COLO829 (cell line): Measurements from ENCODE around the gene SHISAL1.
"Not testable (repeated sequence)": the region's sequence is repeated elsewhere in the genome, so short reads cannot be mapped to it uniquely, and the experiment has no call there.

Source experiments
- DNase-seq: peaks from one replicate; pipeline ENCODE4 v3.0.0; 2012; ENCODE audit warnings: low spot score

The SHISAL1 gene

DNA sequence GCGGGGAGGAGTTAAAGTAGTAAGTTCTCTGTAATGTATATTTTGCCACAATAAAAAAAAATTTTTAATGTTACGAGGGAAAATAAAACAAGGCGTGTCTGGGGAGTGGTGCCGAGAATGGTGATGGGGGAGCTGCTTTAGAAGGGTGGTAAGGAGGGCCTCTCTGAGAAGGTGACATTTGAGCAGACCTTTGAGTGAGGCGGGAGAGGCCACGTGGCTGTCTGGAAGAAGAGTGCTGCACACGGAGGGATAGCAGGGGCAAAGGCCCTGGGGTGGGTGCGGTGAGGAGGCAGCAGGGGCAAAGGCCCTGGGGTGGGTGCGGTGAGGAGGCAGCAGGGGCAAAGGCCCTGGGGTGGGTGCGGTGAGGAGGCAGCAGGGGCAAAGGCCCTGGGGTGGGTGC is 10.4 kb downstream of the SHISAL1 start:
- not testable (repeated sequence) for DNase-seq

DNA sequence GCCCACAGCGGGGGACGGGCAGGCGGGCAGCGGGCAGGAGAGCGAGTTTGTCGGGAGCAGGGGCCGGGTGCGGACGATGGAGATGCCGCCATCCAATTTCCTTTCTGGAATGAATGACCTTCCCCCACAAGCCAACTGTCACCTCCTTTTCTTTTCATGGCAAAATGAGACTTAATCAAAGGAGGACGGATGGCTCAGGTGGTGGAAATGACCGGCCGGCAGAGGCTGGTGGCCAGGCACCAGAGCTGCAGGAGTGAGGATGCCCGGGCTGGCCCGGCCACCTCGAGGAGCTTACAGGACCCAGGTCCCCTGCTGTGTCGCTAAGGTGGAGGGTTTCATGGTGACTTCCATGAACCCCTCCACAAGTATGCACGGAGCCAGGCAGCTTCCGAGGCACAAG is 11.7 kb downstream of the SHISAL1 start:
- DNase-seq: no peak

DNA sequence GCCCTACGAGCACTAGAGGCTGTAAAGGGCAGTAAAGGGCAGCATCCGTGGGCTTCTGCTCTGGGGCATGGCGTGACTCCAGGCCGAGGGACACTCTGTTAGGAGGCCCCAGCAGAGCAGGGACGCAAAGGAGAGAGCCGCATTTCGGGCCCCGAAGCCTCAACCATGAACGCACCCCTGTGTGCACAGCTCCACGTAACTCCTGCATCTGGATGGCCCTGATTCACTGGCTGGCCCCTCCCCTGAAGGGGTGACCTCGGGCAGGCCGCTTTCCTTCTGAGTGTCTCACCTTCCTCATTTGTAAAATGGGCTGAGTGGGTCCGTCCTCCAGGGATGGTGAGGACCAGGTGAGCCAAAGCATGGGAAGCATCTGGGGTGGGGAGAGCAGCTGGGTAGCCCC is 13.6 kb downstream of the SHISAL1 start:
- DNase-seq: no peak

DNA sequence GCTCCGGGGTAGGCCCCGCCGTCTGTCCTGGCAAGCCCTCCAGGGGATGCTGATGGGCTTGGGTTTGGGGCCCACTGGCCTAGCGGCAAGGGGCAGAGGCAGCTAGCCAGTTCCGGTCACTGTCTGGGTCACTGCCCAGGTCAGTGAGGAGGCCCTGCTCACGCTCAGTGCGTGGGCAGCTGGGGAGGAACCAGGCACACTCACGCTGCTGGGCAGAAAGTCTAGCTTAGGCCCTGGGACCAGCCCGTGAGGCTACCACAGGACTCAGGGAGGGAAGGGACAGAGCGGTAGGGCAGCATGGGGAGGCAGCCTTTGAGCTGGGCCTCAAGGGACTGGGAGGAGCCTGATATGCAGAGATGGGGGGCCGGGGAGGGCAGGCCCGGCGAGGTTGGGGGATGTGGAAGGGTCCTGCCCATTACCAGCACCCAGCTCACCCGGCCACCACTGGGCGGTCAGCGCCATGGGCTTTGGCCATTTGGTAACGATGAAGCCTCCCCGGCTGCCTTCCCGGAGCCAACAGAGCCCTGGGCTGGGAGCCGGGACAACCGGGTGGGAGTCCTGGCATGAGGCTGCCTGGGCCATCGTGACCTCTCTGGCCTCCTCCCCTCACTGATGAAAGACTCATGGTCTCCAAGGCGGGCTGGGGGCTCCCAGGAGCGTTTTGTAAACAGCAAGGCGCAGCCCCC is 14.2 kb downstream of the SHISAL1 start:
- no peak for DNase-seq

DNA sequence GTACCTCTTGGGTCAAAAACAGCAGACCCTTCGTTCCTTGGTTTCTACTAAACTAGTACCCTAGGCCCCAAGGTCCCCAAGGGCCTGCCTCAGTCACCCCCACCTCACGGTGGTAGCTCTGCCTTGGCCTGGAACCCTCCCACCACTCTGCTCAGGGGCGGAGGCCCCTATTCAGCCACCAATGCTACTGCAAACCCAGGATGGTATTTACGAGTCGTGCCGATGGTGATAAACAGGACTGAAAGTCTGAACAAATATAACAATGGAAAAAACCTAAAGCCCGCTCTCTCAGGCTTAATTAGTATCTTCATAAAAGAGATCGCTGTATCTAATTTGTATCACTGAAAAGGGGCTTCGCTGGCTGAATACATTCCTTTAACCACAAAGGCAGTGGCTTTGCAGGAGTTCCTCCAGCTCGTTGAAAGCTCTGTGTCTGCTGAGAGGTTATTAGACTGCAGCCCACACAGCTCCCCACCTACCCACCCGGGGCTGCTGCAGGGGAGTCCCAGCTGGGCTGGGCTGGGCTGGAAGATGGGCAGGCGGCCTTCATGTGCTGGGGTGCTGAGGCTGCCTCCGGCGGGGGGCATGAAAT is 15.2 kb downstream of the SHISAL1 start:
- DNase-seq: no peak

DNA sequence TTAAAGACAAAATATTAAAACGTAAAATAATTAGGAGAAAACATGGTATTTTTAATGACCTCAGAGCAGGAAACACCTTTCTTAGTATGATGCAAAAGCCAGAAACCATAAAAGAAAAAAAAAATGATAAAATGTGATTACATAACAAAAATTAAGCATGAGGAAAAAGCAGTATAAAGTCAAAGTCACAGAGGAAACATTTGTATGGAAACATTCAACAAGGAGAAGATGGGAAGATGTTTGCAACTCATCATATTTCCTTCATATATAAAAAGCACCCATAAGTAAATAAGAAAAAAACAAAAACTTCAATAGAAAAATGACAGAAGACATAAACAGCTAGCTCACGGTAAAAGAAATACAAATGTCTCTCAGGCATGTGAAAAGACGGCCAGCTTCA is 17.3 kb downstream of the SHISAL1 start:
- DNase-seq: no peak

DNA sequence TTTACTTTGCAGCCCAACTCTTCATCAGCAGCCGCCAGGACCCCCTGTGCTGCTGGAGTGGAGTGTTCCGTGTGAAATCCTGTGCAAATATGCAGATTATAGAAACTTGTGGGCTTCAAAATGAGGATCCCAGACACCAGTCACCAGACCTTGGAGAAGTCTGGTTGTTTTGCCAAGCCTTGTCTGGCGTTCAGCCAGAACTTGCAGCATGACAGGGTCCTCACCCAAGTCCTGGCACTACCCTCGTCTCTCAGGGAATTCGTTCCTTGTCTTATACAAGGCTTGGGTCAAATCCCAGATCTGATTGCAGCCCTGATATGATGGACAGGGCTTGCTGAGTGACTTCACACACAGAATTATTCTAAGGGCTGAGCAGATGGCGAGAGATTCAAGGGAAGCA is 18.9 kb downstream of the SHISAL1 start:
- no peak for DNase-seq

DNA sequence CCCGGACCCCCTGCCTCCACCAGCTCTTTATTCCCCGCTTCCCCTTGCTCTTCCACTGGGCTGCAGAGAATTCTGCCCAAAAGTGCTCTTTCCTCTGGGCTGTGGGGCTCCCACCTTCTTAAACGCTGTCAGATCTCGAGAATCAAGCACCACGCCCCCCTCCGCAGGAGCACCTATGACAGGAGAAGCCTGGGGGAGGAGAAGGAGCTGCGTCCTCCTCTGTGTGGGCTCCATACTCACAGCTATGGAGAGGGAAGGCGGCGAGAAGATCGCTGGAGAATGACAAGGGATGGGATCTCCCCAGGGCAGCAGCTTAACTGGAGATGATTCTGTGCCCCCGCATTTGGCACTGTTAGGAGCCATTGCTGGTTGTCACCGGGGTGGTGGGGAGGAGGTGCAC is 19.7 kb downstream of the SHISAL1 start:
- DNase-seq: no peak

DNA sequence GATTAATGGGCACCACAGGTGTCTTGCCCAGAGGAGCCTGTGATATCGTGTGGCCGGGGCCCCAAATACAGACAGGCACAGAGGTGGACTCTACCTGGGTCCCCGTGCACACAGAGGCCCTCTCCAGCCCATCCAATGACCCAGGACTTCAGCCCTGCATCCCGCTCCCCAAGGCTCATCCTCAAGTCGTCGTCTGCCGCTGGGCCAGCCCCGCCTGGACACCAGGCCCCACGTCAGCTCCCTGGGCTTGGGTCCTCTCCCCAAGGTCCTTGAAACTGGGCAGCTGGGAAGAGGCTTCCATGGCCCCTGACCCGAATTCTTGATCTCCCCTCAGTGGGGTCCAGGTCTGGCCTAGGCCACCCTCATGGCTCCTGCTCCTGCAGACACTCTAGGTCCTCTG is 20.2 kb downstream of the SHISAL1 start:
- no peak for DNase-seq

DNA sequence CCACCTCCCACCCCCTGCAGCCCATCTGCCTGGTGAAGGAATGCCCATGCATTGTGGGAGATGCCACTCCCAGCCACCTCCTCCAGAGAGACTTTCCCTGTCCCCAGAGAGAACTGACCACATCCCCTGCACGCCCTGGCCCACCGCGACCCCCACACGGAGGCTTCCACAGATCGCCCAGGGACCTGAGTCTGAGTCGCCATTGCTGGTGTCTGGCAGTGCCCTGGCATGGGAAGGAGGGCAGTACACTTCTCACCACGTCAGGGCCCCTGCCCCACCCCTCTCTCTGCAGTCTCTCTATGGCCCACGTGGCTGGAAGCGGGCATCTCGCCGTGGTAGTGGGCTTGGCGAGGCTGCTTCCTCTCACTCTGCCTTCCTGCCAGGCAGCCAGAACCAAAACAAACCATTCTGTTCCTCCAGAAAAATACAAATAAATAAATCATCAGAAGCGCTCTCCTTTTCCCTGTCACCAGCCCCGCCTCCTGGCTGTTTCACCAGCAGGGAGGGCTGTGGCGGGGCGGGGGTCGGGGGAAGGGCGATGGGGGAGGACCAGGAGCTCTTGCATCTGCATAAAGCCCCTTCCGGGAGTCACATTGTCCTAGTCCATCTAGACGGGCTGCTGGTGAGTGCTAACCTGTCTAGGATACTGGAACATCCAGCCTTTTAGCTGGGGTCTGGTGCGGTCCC is 20.9 kb downstream of the SHISAL1 start:
- no peak for DNase-seq

DNA sequence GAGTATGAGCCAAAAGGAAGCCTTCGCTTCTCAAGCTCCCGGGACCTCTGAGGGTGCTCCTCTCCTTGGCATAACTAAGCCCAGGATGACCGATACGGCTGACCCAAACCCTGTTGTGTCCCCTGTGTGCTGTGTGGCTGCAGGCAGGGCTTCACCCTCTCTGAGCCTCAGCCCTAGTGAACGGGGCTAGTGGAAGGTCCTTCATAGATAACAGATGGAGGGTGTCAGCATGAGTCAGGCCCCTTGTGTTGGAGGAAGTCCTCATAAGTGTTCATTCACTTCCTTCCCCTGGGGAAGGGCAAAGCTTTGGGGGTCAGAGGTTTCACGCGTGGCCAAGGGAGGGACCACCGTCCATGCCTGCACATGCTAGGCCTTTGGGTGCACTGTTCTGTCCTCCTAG is 21.5 kb downstream of the SHISAL1 start:
- no peak for DNase-seq

DNA sequence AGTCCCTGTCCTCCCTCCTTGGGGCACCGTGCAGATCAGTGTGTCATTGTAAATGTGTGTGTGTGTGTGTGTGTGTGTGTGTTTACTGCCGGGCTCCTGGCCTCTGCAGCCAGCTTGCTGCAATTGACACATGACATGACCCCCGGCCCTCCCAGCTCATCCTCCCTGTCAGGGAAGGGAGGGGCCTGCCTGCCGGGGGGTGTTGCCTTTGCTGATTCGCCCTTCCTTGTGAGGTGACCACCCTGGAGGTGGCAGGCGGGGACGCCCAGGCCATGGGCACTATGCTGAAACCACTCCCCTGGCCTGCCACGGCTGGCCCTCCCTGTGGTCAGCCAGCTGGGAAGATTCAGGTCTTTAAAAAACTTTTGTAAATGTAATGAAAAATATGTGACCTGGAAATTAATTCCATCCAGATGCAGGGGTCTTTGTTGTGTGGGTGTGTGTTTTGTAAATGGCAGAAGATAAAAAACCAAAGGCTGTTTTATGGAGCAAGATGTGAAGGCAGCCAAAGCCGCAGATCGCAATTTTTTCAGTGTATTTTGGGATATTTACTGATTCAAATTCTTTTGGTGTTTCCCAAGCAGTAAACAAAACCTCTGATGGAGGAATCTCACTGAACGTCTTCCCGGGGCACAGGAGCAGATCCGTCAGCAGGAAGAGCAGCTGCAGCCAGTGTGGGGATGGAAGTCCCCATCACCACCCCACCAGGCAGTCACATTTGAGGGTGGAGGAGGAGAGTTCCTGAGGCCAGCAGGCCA is 23.2 kb downstream of the SHISAL1 start:
- no peak for DNase-seq

DNA sequence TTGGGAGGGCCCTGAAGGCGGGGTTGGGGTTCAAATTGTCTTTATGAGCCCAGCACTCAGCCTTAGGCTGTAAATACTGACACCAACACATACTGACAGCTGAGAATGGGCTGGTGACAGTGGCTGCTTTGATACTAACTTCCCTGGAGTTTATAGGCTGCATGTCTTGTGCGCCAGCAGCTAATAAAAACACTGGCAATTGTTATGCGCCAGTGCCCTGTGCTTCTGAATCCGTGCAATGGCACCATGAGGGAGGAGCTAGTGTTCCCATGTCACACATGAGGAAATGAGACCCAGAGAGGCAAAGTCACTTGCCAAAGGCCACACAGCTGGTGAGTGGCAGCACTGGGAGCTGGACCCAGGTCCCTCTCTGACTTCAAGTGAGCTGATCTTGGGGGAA is 23.8 kb downstream of the SHISAL1 start:
- no peak for DNase-seq

DNA sequence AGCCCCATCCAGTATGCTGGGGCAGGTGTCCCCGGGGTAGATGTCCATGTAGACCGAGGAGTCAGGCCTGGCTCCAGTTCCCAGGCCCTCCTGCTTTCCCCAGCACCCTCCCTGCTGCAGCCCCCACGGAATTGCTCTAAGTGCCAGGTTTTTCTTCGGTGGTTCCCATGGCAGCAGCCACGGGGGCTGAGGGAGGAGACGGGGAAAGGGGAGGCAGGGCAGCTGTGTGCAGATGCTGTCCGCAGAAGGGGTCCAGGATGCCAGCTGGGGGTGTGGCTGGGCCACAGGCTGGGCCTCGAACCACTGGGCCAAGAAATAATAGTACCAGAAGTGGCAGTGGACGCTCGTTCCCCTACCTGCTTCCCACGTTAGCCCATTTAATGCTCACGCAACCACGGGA is 25.0 kb downstream of the SHISAL1 start:
- no peak for DNase-seq

DNA sequence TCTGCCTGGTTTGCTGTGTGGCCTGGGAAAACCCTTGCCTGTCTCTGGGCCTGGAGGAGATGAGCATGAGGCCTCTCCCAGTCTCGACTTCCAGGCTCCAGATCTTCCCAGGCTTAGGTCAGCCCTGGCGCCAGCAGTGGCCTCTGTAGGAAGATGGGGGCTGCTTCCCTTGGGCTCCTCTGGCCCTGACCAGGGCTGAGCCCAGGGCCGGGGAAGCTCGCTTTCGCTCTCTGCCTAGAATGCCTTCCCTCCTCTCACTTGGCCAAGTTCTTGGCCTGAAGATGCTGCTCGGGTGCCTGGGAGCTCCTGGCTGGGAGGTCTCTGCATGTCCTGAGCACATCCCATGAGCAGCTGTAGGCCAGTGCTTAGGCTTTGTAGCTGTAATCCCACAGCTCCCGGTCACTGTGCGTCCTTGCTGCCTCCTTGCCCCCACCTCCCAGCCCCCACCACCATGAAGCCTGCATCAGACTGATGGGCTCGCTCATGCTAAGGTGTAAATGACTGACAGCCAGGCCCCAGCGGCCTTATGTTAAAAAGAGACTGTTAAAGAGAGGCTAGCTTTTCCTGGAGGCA is 25.5 kb downstream of the SHISAL1 start:
- DNase-seq: no peak

DNA sequence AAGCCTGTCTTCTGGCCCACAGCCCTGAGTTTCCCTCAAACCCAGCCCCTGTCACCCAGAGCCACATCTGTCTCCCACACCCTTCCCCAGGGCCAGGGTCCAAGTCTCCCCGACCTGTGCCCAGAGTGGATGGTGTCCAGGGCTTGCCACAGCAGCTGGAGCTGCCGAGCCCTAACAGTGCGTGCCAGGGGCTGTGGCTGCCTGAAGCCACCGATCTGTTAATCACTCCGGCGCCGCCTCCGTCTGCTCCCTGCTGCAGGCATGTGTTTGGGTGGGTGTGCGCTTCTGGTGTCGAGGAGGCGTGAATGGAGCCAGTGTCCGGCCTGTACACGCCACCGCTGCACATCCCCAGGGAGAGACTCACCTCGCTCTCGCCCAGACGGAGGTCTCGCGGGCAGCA is 26.1 kb downstream of the SHISAL1 start:
- peak; percentile 44 for DNase-seq

DNA sequence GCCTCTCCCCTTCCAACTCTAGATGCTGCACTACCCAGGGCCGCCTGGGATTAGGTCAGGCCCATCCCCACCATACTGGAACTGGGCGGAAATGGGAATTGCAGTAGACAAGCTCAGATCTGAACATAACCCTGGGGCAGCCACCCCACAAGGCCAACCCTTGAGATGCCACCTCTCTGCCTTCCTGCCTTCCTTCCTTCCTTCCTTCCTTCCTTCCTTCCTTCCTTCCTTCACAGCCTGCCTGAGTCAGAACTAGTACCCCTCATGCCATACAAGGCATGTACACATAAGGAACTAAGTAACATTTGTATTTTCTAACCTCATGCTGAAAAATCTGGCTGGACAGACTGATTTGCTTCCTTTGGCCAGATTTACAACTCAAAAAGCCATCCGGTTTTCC is 28.0 kb downstream of the SHISAL1 start:
- DNase-seq: no peak

DNA sequence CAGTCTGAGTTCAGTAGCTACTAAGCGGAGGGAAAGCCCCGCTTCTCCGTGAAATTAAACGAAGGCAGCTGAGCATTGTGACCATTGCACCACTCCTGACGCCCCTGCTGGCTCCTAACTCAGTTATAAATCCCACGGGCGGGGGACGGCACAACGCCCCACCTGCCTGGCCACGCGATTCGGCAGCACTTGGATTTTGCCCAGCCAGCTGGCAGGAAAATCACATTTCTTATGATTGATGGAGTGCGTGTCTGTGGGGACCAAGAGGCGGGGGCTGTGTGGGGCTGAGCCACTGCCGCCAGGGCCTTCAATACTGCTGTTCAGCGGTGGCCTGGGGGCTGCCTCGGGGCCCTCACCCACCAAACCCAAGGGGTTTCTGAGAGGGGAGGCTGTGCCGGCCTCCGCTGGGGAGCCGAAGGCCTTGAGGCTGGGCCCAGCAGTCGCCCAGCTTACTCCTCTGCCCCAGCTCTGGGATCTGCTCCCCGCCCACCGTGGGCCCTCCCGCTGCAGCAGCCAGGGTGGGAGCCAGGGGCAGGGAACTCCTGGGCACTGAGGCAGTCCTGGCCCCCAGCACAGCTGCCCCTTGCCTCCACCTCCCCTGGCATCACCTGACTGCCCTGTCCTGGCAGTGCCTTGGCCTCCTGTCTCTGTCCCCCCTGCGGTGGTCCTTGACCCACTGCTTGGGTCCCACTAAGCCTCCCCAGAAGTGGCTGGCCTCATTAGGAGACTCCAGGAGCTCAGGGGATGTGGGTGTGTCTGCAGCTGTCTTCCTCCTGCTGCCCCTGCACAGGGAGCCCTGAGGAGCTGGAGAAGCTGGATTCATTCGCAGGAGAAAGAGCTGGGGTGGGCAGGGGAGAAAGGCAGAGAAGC is 30.7 kb downstream of the SHISAL1 start:
- DNase-seq: no peak

DNA sequence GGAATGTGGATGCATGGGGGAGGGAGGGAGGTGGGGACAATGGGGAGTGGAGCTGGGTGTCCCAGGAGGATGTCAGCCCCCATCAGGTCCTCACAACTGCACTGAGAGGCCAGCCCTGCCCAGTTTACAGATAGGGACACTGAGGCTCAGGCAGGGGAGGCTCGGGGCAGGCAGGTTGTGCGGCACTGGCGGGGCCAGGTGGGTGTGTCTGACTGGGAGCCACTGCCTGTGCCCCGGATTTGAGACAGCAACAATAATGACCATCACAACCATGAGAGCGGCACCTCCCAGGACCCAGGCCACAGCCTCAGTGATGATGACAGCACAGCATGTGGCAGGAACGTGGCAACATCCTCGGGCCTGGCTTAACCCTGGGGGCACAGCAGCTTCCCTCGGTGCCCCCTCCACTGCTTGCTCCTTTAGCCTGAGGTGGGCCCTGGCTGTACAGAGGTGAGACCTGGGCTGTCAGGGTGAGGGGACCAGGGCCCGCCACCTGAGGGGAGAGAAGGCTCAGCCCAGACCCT is 32.0 kb downstream of the SHISAL1 start:
- no peak for DNase-seq

DNA sequence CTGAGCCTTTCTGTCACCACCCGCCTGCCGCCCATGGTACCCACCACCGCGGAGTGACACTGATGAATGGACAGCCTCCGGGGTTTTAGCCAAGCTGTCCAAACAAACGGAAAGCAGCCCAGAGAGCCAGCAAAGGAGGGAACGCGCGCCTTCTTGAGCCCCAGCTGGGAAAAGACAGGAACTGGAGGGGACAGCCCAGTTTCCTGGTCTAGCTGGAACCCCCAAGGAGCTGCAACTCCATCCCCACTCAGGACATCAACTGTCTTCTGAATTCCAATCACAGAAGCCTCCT is 33.7 kb downstream of the SHISAL1 start:
- DNase-seq: no peak

DNA sequence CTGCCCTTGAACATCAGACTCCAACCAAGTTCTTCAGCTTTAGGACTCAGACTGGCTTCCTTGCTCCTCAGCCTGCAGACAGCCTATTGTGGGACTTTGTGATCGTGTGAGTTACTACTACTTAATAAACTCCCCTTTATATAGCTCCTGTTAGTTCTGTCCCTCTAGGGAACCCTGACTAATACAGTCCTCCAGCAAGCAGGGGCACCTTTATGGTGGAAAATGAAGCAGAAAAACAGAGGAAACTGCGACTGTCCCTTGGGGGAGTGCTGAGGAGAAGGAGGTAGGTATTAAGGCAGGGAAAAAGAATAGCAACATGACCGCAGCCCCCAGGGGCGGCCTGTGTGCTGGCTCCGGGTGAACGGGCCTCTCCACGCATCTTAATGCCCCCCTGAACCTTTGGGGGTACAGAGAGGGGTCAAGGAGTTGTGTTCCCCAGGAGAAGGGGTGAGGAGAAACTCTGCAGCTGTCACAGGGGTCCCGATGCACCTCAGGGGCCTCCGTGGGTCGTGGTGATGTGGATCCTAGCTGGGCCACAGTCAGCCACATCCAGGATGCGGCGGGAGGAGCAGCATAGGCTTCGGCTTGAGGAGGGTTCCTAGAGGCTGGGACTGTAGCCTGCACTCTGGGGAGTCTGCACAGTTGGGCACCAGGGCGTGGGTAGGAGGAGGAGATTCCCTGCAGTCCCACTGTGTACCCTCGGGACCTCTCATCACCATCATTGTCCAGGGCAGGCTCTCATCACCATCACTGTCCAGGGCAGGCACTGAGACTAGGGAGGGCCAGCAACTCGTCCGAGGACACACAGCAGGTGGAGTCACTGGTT is 34.3 kb downstream of the SHISAL1 start:
- no peak for DNase-seq
